ENCODE results near the gene CA5A.
"Not testable (repeated sequence)": the region's sequence is repeated elsewhere in the genome, so short reads cannot be mapped to it uniquely, and the experiment has no call there.

The CA5A gene

DNA sequence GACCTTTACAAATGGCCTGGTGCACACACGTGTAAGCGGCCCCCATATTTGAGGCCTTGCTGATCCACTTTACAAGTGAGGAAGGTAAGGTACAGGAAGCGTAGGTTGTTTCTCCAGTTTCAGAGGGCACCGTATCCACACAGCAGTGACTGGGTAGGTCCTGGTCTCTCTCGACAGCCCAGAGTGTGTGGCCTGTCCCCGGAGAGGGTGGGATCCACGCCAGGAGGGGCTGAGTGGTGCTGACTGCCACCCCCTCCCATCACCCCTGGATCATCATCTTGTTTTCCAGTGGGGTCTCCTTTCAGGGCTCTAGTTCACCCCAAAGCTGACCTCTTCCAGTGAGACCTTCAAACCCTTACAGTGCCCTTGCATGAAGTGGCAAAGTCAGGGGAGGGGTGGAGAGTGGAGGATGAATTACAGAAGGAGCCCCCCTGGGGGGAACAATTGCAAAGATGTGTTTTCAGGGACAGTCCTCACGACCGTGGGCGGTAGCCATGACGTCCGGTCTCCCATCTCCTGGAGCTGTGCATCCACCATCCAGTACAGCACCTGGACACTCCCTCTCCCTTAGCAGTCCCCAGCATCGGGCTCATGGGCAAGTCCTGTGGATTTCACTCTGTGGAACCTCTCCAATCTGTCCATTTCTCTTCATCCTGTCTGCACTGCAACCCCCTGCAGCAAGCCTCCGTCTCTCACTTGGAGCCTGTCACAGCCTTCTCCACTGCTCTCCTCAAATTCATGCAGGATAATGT, 10.4 kb upstream of the CA5A start:
- DNase-seq = no peak

DNA sequence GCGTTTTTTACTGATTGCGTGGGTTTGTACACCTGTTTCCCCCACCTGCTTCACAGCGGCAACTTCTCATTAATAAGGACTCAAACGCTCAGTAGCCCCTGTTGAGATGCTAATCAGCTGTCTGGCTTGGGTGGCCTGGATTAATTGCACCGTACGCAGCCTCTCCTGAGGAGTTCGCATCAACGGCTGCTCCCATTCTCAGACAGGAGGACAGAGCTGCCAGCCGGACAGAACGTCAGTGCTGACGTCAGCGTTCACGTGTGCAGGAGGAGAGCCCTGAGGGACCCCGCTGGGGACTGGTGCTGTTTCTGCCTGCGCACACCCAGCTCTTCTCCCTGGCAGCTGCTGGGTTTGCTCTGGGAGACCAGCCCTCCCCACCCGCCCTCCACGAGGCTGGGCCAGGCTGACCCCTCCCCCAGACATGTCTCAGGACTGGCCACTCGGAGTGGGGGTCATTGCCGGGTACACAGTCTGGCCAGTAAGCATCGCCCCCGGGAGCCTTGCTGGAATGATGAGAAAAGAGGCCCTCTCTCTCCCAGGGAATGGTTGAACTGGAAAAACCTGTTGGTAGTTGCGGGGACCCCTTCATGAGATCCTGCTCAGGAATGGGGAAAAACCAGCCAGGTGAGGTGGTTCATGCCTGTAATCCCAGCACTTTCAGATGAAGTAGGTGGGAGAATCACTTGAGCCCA, 9.2 kb upstream of the CA5A start:
- no peak for DNase-seq

DNA sequence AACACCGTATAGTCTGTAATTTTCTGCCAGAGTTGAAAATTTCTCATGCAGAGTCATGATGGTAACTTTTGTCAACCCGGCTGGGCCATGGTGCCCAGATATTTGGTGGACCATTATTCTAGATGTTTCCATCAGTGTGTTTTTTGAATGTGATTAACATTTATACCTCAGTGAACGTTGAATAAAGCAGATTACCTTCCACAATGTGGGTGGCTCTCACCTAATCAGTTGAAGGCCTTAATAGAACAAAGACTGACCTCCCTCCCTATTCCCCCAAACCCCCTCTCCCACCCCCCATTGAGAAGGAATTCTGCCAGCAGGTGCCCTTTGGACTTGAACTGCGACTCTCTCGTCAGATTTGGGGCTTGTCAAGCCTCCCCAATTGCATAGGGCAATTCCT, 6.4 kb upstream of the CA5A start:
- DNase-seq = no peak

DNA sequence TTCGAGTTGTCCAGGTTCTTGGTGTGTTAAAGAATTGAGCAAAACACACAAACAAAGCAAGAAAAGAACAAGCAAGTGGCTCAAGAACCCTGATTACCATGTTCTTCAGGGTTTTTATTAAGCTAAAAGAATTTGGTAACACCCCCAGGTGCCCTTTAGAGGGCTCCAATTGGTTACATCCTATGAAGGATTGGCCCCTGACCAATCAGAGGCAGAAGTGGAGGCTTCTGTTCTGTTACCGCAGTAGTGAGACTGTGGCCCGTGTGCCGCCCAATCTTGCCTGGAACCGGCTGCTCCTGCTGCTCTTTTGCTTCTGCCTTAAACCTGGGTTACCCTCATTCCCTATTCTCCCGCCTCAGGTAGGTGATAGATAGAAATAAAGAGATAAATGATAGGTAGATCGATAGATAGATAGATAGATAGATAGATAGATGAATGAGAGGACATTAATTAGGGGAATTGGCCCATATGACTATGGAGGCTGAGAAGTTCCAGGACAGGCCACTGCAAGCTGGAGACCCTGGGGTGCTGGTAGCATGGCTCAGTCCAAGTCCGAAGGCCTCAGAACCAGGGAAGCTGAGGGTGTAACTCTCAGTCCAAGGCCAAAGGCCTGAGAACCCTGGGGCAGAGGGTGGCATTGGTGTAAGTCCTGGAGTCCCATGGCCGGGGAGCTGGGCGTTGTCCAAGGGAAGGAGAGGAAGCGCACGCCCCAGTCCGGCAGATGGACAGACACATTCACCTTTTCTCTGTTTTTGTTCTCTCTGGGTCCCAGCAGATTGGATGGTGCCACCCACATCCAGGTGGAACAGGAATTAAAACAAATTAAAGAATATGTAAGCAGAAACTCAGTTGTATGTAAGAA, 3.5 kb upstream of the CA5A start:
- DNase-seq = no peak

DNA sequence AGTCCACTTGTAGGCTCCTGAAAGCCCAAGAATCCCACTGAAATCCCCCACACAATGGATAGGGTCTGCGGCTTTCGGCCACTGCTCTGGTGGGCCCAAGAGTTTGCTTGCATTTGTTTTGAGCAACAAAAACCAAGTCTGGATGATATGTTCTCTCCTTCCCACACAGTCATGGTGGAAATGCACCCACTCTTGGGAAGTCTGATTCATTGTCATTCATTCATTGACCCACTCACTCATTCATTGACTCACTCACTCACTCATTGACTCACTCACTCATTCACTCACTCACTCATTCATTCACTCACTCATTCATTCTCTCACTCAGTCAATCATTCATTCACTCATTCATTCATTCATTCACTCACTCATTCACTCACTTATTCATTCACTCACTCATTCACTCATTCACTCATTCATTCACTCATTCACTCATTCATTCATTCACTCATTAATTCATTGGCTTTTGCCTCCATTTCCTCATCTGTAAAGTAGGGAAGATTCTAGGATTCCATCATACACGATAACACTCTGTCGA, 2.2 kb upstream of the CA5A start:
- no peak for DNase-seq

DNA sequence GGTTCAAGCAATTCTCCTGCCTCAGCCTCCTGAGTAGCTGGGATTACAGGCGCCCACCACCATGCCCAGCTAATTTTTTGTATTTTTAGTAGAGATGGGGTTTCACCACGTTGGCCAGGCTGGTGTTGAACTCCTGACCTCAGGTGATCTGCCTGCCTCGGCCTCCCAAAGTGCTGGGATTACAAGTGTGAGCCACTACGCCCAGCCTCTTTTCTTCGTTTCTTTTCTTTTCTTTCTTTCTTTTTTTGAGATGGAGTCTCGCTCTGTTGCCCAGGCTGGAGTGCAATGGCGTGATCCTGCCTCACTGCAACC, 858 bp upstream of the CA5A start:
- DNase-seq = not testable (repeated sequence)

DNA sequence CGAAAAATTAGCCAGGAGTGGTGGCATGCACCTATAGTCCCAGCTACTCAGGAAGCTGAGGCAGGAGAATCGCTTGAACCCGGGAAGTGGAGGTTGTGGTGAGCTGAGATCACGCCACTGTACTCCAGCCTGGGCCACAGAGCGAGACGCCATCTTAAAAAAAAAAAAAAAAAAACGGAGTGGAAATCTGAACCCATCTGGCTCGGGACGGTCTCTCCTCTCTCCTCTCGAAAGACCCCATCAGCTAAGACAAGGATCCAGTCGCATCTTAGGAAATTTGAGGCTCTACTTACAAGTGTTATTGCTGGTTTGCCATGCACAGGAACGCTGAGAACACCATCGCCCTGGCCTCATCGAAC, 334 bp downstream of the CA5A start:
- DNase-seq = not testable (repeated sequence)

DNA sequence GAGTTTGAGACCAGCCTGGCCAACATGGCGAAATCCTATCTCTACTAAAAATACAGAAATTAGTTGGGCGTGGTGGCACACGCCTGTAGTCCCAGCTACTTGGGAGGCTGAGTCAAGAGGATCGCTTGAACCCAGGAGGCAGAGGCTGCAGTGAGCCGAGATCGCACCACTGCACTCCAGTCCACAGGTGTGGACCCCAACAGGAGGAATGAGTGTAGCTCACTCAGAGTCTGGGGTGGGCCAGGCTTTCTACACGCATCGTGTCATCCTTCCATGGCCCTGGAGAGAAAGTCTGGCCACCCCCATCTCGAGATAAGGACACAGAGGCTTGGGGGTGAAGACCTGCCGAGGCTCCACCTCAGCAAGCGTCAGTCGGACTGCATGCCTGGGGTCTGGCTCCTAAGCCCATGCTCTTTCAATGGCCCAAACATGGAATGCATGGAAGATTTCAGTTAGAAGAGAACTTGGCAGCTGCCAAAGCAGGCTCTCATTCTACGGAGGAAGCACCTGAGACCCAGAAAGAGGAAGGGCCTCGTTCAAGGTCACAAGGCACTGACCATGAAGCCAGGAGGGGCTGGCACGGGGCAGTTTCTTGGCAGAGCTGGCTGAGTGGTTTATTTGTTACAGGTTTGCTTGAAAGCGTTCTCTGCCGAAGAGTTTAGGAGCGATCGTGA, 1.4 kb downstream of the CA5A start:
- DNase-seq = not testable (repeated sequence)

DNA sequence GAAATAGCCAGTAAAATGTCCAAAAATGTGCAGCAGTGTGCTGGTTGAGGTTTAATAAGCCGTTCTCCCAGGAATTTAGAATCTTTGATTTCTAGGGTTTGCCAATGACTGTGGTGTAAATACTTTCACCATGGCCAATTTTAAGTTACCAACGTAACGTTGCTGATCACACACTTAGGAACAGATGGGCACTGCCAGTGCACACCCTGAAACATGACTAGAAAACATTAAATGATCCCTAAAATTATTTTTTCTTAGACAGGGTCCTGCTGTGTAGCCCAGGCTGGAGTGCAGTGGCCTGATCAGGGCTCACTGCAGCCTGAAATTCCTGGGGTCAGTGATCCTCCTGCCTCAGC, 3.2 kb downstream of the CA5A start:
- DNase-seq = no peak

DNA sequence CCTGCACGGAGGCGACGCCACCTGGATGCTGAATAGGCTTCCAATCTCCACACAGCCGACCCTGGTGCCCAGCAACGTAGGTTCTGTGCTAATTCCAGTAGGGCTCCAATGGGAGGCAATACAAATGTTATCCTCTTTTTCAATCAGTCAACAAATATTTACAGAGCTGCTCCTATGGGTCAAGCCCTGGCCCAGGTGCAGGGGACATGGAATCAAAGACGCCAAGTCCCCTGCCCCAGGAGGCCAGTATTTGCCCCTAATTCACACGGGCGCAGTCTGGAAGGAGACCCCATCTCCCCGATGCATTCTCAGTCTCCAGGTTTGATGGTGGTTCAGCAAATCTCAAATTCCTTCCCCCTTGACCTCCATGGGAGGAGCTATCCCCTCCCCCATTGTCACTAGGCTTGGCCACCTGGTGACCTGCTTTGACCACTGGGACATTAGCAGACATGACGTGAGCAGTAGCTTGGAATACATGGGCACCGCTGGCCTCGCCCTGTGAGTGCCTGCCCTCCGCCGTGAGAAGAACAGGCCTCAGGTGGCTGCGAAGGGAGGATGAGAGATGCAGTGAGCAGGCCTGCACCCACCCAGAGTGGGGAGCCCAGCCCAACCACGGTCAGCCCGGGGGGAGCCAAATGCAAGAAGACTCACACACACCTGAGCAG, 3.7 kb downstream of the CA5A start:
- DNase-seq = not testable (repeated sequence)

DNA sequence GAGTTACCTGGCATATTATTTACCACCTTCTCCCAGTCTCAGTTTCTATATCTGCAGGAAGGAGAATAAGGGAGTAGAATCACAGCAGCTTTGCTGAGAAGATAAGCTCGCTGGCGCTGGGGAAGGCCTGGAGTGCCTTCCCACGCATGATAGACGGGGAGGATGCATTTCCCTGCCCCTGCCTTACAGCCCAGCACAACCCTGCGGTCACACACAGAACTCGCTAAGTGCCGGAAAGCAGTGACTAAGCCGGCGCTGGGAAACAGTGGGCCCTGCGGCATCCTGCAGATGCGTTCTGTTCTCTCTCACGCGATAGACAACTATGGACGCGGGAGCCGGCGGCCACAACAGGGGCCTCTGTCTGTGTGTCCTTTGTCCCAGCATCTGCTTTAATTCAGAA, 4.8 kb downstream of the CA5A start:
- no peak for DNase-seq

DNA sequence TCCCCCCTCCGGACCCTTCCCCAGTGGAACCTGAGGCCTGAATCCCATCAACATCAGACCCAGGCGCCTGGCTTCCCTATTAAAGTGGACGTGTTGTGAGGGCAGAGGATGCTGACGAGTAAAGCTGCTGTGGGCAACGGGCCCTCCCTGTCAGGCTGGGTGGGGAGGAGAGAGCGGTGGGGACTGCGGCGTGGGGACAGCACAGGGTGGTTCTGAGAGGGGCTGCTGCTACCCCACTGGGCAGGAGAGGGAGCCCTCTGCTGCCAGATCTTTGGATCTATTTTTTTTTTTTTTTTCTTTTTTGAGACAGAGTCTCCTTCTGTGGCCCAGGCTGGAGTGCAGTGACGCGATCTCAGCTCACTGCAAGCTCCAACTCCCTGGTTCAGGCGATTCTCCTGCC, 5.9 kb downstream of the CA5A start:
- no peak for DNase-seq

DNA sequence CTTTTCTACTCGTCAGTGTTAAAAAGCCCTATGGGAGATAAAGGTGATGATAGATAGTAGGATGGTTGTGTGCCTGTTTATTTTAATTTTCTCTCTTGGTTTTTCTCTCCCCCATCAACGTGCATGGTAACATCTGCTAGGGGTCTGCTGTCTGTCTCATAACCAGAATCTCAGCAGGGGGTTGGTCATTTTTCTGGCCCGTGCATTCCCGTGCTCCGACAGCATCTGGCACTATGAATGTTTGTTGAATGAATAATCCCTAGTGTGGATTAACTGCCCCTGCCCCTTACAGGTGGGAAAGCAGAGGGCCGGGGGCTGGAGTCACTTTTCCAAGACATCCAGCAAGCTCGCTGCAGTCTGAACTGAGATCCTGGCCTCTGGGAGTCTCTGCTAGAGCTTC, 6.3 kb downstream of the CA5A start:
- no peak for DNase-seq

DNA sequence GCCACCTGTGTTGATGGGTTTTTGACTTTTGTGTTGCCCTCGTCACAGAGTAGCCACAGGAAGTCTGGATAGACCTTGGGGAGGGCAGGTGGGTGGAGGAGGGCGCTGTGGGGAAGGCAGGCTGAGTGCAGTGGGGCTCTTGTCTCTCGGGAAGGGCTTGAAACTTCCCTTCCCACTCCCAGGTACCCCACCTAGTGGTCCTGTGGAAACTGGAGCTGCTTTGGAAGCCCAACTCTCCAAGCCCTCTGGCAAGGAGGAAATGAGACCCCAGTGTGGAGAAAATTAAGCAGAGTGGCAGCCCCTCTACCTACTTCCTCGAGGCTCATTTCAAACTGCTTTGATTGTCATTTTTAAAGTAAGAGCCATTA, 9.2 kb downstream of the CA5A start:
- DNase-seq = no peak

DNA sequence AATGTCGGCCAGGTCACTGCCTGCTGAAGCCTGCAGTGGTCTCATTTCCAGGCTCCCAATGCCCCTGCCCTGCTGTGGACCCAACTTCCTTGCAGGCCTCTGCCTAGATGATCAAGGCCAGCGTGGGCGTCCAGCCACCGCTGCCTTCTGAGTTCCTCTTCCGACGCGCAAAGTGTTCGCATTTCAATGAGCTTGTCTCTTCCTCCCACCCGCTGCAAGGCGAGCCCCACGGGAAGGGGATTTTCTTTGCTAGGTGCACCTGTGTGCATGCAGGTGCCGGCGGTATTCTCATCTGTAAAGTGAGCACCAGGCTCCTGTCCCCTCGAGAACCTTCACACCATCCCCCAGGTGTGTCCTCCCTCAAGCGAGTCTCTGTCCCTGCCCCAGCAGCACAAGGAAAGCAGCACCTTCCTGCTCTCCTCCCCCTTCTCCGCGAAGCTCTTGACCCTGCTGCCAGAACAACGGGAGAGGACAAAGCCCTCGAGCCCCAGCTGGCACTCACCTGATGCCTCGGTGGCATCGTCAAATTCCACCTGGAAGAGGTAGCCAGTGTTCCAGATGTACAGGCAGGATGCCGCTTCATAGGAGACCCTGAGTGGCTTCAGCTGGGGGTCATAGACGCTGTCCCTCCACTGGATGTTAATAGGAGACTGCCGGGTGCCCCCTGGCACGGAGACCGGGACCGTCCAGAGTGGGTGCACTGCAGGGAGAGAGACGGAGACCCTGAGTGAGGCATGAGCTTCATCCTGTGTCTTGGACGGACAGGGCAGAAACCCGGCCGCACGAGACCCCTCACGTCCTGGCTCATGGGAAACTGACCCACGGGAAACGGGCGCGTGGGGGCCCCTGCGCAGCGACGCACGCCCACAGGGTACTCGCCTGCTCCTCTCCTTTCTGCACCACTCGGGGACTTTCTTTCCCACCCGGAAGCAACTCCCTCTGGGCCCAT, 9.8 kb downstream of the CA5A start:
- DNase-seq = no peak

DNA sequence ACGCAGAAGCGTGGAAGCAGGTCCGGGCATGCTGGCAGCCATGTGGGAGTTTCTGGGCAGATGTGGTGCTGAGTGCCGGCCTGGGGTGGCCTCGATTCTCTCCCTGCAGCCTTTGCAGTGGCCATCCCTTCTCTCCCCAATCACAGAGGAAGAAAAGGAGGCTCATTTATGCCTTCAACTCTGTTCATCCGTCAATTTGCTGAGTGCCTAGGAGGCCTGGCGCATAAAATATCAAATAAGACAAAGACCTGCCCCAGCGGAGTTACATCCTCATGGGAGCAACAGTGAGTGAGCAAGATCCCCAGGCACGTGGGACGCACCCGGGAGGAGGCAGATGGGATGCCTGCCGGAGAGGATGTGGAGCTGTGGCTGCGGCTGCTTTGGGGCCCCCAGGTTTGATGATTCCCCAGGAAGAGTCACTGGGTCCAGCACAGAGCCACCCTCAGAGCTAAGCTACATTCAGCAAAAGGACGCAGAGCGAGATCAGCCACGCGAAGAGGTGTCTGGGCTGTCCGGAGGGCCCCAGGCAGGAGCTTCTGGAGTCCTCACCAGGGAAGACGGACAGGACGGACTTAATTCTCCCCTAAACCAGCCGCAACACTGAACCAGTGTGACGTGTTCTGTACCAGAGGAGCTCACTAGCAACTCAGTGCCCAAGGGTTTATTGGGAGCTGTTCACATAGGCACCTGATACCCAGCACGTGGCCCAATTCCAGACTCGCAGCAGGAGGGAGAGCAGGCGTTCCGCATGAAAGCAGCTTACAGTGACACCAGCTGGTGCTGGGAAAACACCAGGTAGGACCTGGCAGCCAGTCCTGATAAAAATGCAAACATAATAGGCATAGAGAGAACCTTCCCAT, 11.3 kb downstream of the CA5A start:
- DNase-seq = no peak

DNA sequence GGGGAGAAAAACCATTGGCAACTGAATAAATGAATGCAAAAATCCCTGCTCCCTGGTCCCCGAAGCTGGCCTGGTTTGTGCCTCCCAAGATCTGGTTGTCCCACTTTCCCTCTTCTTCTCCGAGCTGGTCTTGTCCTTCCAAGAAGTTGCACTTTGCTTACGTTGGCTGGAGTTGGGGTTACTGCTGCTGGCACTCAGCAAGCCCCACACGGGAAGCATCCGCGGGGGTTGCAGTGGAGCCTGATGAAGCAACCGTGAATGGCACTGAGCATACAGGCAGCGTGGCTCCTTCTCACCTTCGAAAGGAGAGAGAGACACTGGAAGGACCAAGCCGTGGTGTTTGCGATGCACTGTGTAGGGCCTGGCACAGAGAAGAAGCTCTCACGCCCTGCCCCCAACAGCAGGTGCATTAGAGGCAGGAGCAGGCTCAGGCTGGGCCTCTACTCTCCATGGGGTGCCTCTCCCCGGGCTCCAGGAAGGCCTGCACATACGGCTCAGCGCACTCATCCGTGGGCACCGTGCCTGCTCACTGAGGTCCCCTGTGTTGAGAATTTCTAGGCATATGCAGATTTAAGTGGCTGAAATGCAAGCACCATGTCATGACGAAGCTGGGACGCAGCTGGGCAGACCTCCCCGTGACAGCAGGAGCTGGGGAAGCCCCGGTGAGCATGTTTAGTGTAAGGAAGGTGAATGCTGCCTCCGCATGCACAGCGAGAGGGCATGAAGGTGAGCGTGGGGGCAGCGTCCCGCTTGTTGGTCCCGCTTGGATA, 12.1 kb downstream of the CA5A start:
- DNase-seq = no peak

DNA sequence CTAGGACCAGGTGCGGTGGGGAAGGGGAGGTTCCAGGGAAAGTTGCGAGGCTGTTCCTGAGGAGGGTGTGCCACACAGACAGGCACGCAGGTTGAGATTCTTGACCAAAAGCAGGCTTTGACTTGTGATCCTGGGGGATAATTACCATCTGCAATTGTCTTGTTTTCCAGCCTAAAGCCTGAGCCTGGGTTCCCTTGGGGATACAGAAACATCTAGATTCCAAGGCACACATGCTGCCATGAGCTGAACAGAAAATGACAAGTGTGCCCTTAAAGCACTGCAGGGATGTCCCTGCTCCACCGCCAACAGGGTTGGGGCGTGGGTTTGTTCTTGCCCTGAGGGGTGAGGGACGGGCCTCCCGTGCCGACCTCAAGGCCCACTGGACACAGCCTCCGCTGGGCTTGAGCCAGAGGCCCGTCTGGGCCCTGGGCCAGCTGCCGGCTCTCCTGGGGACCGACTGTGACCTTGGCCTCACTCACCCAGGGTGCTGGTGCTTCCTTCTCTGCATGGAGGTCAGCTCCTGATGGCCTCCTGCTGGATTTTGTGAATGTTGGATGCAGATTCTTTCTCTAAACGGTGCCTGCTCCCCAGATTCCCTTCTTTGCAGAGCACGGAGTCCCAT, 14.0 kb downstream of the CA5A start:
- DNase-seq = no peak

DNA sequence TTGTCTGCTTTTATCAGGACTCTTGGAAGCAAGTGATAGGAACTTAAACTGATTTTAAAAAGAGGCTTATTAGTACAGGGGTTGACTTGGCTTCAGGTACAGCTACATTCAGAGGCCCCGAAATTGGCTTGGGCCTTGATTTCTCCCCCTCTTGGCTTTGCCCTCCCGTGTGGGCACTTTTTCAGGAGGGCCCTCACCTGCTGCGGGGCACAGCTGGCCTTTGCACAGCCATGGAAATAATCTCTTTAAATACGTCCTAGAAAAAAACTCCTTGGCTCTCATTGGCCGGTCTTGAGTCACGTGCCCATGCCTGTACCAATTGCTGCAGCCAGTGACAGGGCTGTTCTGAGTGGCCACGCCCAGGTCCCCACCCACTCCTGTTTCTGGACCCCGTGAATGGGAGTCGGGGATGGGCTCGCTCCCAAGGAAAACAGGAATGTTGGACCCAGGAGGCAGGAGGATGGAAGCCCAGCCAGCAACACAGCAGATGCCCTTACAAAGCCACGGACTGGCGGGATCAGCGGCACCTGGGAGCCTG, 15.0 kb downstream of the CA5A start:
- no peak for DNase-seq
